ENCODE data around the gene NDEL1.
"Not testable (repeated sequence)": the region's sequence is repeated elsewhere in the genome, so short reads cannot be mapped to it uniquely, and the experiment has no call there.

NDEL1 gene, protein sequence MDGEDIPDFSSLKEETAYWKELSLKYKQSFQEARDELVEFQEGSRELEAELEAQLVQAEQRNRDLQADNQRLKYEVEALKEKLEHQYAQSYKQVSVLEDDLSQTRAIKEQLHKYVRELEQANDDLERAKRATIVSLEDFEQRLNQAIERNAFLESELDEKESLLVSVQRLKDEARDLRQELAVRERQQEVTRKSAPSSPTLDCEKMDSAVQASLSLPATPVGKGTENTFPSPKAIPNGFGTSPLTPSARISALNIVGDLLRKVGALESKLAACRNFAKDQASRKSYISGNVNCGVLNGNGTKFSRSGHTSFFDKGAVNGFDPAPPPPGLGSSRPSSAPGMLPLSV

DNA sequence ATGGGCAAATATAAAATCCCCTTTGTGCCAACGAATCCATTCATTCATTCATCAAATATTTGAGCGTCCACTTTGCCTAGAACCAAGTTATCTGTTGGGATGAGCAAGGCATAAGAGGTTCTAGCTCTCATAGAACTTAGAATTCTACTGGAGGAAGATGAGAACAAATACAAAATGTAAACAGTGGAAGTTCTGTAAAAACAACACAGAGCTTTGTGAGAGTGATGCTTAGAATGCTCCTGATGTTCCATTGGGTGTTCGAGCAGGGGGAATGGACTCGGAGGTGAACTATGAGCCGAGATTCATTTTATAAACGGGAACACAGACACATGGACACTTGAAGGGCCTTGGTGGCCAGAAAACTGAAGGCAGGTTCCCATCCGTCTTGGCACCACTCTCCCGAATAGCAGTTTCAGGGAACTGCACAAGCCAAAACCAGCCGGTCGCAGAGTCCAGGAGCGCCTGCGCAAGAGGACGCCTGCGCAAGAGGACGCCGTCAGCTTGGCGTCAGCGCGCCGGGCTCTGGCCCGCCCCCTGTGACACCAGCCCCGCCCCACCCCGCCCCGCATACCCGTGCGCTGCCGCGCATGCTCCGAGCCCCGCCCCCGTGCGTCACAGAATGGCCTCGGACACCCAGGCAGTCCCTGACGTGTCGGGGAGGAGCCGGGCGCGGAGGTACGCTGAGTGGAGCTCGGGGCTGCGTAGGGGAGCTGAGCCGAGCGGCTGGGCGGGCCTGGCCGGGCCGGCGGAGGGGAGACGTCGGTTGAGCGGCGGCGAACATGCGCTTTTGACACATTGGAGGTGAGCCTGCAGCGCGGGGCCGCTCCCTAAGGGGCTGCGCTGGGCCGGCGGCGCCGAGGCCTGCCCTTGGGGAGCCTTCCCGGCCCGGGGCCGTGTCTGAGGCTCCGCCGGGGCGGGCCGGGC is at the start of gene NDEL1:
TSS of gene NDEL1 (plus strand) at position 640 of the 924 bp plus-strand sequence. CDS start 8,388 bp downstream, outside the sequence.
- DNase-seq, result peak; percentile 98

DNA sequence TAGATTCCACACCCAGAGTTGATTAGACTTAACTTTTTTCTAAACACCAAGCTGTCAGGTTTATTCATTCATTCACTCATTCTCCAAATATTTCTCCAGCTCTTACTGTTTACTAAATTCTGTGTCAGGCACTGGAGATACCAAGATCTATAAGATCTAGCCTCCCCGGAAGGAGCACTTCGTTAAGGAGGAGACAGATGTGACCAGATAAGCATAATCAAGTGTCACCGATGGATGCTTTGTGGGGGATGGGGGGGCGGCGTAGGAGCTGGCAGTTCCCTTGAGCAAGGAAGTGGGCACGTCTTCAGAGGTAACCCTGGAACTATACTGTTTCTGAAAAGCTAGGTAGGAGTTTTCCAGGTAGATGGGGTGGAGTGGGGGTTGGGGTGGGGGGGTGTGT is 48.8 kb upstream of the NDEL1 start:
- no peak for DNase-seq

DNA sequence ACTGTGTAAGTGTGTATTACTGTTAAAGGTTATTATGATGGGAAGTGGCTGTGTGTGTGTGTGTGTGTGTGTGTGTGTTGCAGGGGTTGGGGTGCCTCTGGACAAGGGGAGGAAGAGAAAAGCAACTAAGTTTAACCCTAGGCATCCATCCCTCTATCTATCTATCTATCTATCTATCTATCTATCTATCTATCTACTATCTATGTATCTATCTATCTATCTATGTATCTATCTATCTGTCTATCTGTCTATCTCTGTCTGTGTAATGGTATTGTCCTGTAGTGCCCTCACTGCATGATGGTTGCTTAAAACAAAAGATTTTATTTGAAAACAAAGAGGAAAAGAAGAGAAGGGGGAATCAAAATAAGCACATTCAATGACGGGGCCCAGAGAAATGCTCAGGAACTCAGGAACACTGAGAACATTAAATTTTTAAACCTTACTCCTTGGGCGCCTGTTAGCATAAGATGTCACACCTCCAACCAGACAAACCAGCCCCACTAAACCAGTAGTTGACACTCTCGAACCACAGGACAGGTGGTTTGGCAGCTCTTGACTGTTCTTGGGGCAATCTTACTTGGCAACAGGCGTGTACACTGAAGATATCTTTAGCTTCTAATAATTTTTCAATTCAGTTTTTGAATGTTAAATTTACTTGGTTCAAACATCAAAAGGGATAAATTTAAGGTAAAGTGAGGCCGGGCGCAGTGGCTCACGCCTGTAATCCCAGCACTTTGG is 47.6 kb upstream of the NDEL1 start:
- no peak for DNase-seq

GRCh38 chr17:8391711-8392110 is 44.0 kb upstream of the NDEL1 start:
- peak; percentile 81 for DNase-seq

DNA sequence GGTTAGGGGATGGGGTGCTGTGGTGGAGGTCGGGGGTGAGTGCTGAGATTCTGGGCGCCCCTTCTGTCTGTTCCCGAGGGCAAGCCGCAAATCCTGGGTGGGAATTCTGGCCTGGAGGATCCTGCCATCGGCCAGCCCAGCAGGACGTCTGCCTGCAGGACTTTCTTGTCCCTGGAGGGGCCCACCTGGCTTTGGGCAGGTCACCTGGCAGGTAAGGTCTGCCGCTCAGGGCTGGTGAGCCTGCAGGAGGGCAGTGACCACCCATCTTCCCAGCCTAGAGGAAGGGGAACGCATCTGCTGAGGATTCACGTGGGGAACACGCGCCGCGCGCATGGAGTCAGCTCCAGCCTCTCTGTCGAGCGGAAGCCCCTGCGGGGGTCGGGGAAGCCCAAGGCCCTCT is 43.4 kb upstream of the NDEL1 start:
- no peak for DNase-seq

- no peak for DNase-seq
Measured at GRCh38 chr17:8392674-8393469, 42.8 kb upstream of the NDEL1 start.

DNA sequence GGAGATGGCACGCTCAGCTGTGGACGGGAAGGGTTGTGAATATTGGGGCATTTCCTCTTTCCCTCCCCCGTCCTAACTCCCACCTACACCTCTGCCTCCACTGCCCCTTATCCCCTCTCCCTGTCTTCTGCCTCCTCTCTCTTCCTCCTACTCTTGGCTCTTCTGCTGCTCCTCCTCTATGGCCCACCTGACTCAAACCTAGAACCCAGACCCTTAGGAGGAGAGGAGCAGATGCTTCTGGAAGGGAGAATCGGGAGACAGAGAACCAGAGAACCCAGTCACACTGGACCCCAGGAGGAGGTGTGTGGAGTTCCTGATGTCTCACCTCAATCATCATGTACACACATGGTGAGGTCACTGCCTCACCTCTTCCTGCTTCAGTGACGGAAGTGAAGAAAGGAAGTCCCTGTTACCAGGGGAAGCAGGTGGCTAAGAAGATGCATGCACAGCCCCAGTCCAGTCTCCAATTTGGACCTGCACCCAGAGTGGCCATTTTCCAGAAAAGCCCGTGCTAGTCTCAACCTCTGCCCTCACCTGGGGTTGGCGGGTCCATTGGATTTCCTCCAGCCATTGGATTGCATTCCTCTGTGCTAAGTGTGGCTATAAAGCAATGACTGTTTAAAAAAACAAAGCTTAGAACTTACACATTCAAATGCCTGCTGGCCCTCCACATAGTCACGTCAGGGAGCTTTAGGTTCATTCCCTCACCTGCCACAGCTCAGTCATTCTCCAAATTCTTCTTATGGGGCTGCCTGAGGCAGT is 42.0 kb upstream of the NDEL1 start:
- peak; percentile 32 for DNase-seq

DNA sequence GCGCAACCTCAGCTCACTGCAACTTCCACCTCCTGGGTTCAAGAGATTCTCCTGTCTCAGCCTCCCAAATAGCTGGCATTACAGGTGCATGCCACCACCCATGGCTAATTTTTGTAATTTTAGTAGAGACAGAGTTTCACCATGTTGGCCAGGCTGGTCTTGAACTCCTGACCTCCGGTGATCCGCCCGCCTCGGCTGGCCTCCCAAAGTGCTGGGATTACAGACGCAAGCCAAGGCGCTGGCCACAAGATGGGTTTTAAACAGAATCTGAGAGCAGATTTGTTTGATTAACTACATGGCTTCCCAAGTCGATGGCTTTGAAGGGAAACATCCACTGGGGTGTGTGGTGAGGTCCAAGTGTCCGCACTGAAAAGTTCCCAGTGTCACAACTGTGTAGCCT is 41.2 kb upstream of the NDEL1 start:
- DNase-seq, result not testable (repeated sequence)

GRCh38 chr17:8397636-8398035 is 38.0 kb upstream of the NDEL1 start, which contains the start of gene RNF222:
RNF222 (minus strand) TSS chr17:8397827; CDS start chr17:8393461, 4,366 bp downstream.
- DNase-seq, result no peak

- no peak for DNase-seq
Measured at GRCh38 chr17:8398980-8399379, 36.7 kb upstream of the NDEL1 start.

- no peak for DNase-seq
Measured at GRCh38 chr17:8401107-8401506, 34.6 kb upstream of the NDEL1 start.

DNA sequence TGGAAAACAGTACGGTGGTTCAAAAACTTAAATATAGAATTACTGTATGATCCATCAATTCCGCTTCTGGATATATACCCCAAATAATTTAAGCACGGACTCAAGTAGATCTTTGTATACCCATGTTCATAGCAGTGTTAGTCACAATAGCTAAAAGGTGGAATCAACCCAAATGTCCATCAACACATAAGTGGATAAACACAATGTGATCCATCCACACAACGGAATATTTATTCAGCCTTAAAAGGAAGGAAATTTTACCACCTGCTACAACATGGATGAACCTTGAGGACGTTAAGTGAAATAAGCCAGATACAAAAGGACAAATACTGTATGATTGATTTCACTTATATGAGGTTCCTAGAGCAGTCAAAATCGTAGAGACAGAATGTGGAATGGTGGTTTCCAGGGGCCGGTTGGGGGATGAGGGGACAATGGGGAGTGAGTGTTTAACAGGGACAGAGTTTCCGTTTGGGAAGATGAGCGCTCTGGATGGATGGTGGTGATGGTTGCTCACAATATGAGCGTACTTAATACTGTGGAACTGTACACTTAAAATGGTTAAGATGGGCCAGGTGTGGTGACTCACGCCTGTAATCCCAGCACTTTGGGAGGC is 32.7 kb upstream of the NDEL1 start:
- DNase-seq, result no peak

- no peak for DNase-seq
Measured at GRCh38 chr17:8405499-8406016, 30.1 kb upstream of the NDEL1 start.

GRCh38 chr17:8406174-8406573 is 29.5 kb upstream of the NDEL1 start:
- DNase-seq, result no peak

- DNase-seq, result no peak
Measured at GRCh38 chr17:8408371-8408770, 27.3 kb upstream of the NDEL1 start.

GRCh38 chr17:8409966-8410882 is 25.5 kb upstream of the NDEL1 start:
- DNase-seq, result peak; percentile 89

DNA sequence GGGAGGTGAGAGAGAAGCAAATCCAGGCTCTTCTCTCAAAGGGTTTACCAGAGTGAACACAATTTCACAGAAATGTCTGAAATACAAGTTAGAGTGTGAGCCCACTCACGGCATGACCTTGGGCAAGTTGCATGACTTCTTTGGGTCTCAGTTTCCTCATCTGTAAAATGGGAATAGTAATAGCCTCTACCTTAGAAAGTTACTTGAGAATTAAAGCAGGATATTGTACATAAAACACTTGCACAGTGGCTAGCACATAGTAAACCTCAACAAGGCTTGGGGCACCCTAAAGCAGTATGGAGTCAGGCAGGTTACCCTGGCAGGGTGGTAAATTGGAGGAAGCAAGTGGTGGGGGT is 24.8 kb upstream of the NDEL1 start:
- no peak for DNase-seq

- DNase-seq, result no peak
Measured at GRCh38 chr17:8412089-8412488, 23.6 kb upstream of the NDEL1 start.

- no peak for DNase-seq
Measured at GRCh38 chr17:8413328-8413727, 22.4 kb upstream of the NDEL1 start.

DNA sequence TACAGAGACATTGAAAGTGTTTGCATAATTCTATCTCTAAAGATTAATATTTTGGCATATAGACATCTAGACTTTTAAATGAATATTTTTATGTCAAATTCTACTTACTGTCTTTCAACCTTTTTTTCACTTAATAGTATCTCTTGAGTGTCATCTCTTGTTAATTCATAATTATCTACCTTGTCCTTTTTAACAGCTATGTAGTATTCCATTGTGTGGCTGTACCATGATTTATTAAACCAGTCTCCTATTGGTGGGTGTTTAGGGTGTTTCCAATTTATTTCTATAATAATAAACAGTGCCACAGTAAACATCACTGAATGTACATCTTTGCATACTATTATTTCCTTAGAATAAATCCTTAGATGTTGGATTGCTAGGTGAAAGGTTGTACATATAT is 21.7 kb upstream of the NDEL1 start:
- DNase-seq, result no peak

Measured in EL (cell line).